ENCODE results near the gene TSPAN9. TPM values are rescaled to one million over a fixed set of nuclear protein-coding genes. Genes with fewer than 3 reads are reported as not detected.

Gene TSPAN9
- total RNA-seq, 1 experiment from 2014 or later = 13.2 TPM

DNA sequence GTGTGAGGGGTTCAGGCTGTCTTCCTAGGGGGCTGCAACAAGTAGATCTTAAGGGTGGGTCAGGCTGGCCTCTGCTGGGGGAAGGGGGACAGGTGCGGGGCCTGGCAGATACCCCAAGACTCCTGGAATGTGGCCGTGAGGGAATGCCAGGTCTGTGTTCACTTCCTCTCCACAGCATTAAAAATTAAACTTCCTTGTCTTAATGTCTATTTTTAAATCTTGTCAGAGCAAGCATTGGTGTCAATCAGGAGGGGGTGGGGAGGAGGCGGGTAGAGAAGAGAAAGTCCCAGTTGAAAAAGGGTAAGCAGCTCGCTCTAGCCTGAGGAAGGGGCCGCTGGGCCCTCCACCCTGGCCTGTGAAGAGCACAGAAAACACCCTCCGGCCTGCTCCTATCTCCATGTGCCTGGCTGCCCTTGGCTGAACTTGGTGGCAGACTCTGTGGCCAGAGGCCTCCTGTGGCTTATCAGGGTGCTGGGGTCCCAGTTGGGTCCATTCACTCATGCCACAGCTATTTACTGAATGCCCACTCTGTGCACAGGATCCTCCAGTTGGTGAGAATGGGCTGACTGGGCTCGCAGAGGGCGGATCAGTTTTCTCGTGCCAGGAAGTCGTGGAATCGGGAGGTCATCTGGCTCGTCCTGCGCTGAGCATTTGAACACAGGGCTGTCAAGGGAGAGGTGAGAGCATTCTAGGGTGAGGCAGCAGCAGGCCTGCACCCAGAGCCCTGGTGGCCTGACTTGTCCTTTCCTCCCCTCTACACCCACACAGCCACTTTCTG is 128.8 kb downstream of the TSPAN9 start:
- H4K20me1 ChIP-seq (ENCODE audit: insufficient read depth) = no peaks in the 10 kb centered on the region
- no peaks in the 10 kb centered on the region for H3K36me3 ChIP-seq (ENCODE audit: control insufficient read depth in 1 of 2, insufficient read depth in 2 of 2, low read length in 2 of 2)
- H3K9me2 ChIP-seq (ENCODE audit: insufficient read depth) = no peaks in the 10 kb centered on the region
- no peaks in the 10 kb centered on the region for H3K9me3 ChIP-seq (ENCODE audit: control insufficient read depth in 1 of 2, insufficient read depth in 1 of 2, low read depth in 1 of 2, low read length in 2 of 2)
- peaks cover 0 to 16% of the 10 kb centered on the region in 2 experiments; a peak in 2 of 4 replicates for H3K4me1 ChIP-seq (ENCODE audit: control insufficient read depth in 1 of 2, insufficient read depth in 2 of 2, low read length in 2 of 2)
- H3K27ac ChIP-seq (ENCODE audit: low read depth, low read length) = no peak overlapping the region
- H3K27me3 ChIP-seq (ENCODE audit: insufficient read depth, low read length) = no peaks in the 10 kb centered on the region
- no peak overlapping the region for H2AFZ ChIP-seq (ENCODE audit: low read depth, low read length, poor library complexity, severe bottlenecking)
- no peak overlapping the region for H3K4me2 ChIP-seq (ENCODE audit: low read length)
- RAD21 ChIA-PET (ENCODE audit: low non-redundant PET in 1 of 2, low total read pairs in 2 of 2, uncharacterized antibody in 2 of 2, unreplicated experiment in 2 of 2) = no interaction called here
- H3K79me2 ChIP-seq (ENCODE audit: insufficient read depth, low read length) = no peaks in the 10 kb centered on the region
- POLR2A ChIA-PET = no interaction called here
- no peak overlapping the region for H3K4me3 ChIP-seq (replicated peaks in 1 of 2; ENCODE audit: low read depth in 1 of 2, low read length in 2 of 2)
- BruUV-seq (replicated peaks) = no TSS peak
- no peak for DNase-seq (ENCODE audit: low read depth, low spot score)
- no peak for TF ChIP-seq SRF (IDR thresholded peaks at IDR 0.05; ENCODE audit: low read depth)
- no peak for TF ChIP-seq RAD21 (IDR thresholded peaks at IDR 0.05; ENCODE audit: low read depth)
- TF ChIP-seq, protein P1, sequence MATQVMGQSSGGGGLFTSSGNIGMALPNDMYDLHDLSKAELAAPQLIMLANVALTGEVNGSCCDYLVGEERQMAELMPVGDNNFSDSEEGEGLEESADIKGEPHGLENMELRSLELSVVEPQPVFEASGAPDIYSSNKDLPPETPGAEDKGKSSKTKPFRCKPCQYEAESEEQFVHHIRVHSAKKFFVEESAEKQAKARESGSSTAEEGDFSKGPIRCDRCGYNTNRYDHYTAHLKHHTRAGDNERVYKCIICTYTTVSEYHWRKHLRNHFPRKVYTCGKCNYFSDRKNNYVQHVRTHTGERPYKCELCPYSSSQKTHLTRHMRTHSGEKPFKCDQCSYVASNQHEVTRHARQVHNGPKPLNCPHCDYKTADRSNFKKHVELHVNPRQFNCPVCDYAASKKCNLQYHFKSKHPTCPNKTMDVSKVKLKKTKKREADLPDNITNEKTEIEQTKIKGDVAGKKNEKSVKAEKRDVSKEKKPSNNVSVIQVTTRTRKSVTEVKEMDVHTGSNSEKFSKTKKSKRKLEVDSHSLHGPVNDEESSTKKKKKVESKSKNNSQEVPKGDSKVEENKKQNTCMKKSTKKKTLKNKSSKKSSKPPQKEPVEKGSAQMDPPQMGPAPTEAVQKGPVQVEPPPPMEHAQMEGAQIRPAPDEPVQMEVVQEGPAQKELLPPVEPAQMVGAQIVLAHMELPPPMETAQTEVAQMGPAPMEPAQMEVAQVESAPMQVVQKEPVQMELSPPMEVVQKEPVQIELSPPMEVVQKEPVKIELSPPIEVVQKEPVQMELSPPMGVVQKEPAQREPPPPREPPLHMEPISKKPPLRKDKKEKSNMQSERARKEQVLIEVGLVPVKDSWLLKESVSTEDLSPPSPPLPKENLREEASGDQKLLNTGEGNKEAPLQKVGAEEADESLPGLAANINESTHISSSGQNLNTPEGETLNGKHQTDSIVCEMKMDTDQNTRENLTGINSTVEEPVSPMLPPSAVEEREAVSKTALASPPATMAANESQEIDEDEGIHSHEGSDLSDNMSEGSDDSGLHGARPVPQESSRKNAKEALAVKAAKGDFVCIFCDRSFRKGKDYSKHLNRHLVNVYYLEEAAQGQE (IDR thresholded peaks at IDR 0.05; ENCODE audit: low read depth) = no peak
- CTCF ChIA-PET = no interaction called here
- no peak overlapping the region for H3K9ac ChIP-seq (ENCODE audit: low read length)
- intact Hi-C loops (cut with micrococcal nuclease) = no loop called here
- ATAC-seq = no peak

DNA sequence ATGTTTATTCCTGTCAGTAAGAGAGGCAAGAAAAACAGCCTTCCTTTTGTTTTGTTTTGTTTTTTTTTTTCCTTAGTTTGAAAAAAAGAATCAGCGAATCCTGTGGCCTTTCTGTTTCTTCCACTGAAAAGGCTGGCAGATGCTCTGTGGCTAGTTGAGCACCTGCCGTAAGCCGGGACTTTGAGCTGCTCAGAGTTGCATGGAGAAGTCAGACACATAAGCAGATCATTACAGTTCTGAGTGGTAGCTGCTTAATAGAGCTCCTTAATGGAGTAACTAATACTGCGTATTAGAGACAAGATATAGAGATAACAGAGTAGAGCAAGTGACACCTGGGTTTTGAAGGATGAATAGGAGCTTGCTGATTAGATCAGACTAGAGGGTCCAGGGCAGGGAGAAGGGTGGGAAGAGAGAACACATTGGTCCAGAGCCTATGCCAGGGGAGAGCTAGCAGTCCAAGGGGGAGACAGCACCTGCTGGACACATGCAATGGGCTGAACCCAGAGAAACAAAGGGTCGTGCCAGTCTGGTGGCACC is 129.4 kb downstream of the TSPAN9 start:
- ATAC-seq = no peak
- Histone ChIP-seq H3K4me3 (replicated peaks in 1 of 2; ENCODE audit: low read depth in 1 of 2, low read length in 2 of 2) (no peak overlapping the region), H3K4me1 (ENCODE audit: control insufficient read depth in 1 of 2, insufficient read depth in 2 of 2, low read length in 2 of 2) (peaks cover 0 to 16% of the 10 kb centered on the region in 2 experiments; a peak in 2 of 4 replicates), H4K20me1 (ENCODE audit: insufficient read depth) (no peaks in the 10 kb centered on the region), H3K9me3 (ENCODE audit: control insufficient read depth in 1 of 2, insufficient read depth in 1 of 2, low read depth in 1 of 2, low read length in 2 of 2) (no peaks in the 10 kb centered on the region), H3K27me3 (ENCODE audit: insufficient read depth, low read length) (no peaks in the 10 kb centered on the region), H3K27ac (ENCODE audit: low read depth, low read length) (no peak overlapping the region), H2AFZ (ENCODE audit: low read depth, low read length, poor library complexity, severe bottlenecking) (no peak overlapping the region), H3K36me3 (ENCODE audit: control insufficient read depth in 1 of 2, insufficient read depth in 2 of 2, low read length in 2 of 2) (no peaks in the 10 kb centered on the region), H3K79me2 (ENCODE audit: insufficient read depth, low read length) (no peaks in the 10 kb centered on the region), H3K9ac (ENCODE audit: low read length) (no peak overlapping the region), H3K9me2 (ENCODE audit: insufficient read depth) (no peaks in the 10 kb centered on the region), H3K4me2 (ENCODE audit: low read length) (no peak overlapping the region)
- RAD21 ChIA-PET (ENCODE audit: low non-redundant PET in 1 of 2, low total read pairs in 2 of 2, uncharacterized antibody in 2 of 2, unreplicated experiment in 2 of 2) = no interaction called here
- no peak for DNase-seq (ENCODE audit: low read depth, low spot score)
- POLR2A ChIA-PET = no interaction called here
- intact Hi-C loops (cut with micrococcal nuclease) = no loop called here
- BruUV-seq (replicated peaks) = no TSS peak
- CTCF ChIA-PET = no interaction called here
- TF ChIP-seq, protein P2, sequence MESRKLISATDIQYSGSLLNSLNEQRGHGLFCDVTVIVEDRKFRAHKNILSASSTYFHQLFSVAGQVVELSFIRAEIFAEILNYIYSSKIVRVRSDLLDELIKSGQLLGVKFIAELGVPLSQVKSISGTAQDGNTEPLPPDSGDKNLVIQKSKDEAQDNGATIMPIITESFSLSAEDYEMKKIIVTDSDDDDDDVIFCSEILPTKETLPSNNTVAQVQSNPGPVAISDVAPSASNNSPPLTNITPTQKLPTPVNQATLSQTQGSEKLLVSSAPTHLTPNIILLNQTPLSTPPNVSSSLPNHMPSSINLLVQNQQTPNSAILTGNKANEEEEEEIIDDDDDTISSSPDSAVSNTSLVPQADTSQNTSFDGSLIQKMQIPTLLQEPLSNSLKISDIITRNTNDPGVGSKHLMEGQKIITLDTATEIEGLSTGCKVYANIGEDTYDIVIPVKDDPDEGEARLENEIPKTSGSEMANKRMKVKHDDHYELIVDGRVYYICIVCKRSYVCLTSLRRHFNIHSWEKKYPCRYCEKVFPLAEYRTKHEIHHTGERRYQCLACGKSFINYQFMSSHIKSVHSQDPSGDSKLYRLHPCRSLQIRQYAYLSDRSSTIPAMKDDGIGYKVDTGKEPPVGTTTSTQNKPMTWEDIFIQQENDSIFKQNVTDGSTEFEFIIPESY (IDR thresholded peaks at IDR 0.05; ENCODE audit: extremely low read depth, insufficient replicate concordance, low read length) = no peak
- TF ChIP-seq, protein P3, sequence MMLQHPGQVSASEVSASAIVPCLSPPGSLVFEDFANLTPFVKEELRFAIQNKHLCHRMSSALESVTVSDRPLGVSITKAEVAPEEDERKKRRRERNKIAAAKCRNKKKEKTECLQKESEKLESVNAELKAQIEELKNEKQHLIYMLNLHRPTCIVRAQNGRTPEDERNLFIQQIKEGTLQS (IDR thresholded peaks at IDR 0.05) = no peak
- TF ChIP-seq SIN3A (IDR thresholded peaks at IDR 0.05; ENCODE audit: low read depth) (no peak), ZFX (IDR thresholded peaks at IDR 0.05) (no peak)
- TF ChIP-seq, protein P4, sequence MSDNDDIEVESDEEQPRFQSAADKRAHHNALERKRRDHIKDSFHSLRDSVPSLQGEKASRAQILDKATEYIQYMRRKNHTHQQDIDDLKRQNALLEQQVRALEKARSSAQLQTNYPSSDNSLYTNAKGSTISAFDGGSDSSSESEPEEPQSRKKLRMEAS (IDR thresholded peaks at IDR 0.05) = no peak
- TF ChIP-seq, protein P1 (IDR thresholded peaks at IDR 0.05; ENCODE audit: low read depth) = no peak

All from HCT116 (cell line).